Stimulated activated CD4-positive, alpha-beta T cell treated with anti-CD3 and anti-CD28 coated beads, Interleukin-4, amount 100 ng/mL, for 1 hour (primary cell): Measurements from ENCODE around the gene TRPV6.

ENCODE experiments used
- DNase-seq: peaks from one replicate; pipeline ENCODE4 v3.0.0-alpha.2; 2020

The TRPV6 gene

DNA sequence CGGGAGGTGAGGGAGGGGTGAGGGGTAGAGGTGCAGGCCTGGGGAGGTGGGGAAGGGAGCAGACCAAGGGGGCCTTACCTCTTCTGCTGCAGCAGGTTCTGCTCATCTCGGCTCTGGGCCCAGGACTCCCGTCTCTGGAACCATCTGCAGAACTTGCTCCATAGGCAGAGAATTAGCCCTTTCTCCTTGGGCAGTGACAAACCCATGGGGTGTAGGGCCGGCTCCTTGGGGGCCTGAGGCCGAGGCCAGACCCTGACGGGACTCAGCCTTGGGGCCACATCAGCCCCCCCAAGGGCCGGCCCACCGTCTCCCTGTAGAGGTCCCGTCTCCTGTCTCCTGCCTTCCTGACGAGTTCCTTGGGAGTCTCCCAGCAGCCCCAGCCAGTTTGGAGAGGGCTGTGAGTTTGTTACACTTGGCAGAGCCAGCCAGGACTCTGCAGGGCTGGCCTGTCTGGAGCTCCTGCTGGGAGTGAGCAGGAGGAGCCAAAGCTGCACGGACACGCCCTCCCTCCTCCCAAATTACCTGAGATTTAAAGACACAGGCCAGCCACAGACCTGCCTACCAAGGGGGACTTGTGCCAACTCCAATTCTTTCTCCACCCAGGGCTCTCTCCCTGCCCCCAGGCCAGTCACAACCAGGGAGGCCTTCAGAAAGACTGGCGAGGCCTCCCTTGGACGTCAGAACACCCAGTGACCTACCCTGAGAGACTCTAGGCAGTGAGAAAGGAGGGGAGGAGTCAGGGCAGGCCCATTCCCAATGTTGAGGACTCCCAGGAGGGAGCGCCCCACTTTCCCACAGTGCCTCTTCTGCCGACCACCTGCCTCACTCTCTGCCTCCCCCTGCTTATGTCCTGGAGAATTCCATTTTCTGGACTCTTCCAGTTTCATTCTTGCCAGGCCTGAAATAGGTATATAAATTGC, at the start of gene TRPV6:
TRPV6 (minus strand) TSS at position 435 of the 920 bp plus-strand sequence.
- DNase-seq = no peak

DNA sequence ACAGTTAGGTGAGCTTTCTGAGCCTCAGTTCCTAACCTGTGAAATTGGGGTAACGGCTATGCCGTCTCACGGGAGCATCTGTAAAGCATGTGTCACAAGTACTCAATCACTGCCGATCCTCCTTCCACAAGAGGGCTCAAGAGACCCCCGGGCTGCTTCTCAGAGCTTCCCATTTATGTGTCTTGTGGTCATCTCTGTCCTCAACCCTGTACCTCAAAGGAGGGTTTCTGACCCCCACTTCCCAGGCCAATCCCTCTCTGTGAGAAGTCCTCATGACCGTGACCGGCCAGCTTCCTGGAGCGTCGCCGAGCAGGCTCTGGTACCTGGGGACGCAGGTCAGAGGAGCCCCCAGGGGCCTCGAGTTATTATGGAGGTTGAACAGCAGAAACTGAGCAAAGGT, 48.5 kb upstream of the TRPV6 start:
- DNase-seq = no peak

DNA sequence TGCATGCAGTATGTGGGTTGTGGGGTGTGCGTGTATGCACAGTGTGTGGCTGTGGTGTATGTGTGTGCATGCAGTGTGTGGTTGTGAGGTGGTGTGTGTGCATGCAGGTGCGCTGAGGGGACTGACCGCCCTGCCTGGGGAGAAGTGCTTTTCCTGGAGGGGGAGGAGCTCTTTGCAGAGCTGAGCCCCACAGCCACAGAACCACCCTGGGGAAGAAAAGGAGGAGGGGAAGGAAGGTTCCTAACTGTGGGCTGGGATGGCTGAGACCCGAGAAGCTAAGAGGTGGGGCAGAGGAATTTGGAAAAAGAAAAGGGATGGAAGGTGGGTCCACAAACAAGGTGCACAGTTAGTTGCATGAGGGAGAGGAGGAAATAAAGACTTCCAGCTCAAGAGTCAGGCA, 48.1 kb upstream of the TRPV6 start, which contains the start of gene TRPV5:
TRPV5 (minus strand) TSS at position 123 of the 400 bp plus-strand sequence. CDS start 287 bp downstream, outside the sequence.
- no peak for DNase-seq

DNA sequence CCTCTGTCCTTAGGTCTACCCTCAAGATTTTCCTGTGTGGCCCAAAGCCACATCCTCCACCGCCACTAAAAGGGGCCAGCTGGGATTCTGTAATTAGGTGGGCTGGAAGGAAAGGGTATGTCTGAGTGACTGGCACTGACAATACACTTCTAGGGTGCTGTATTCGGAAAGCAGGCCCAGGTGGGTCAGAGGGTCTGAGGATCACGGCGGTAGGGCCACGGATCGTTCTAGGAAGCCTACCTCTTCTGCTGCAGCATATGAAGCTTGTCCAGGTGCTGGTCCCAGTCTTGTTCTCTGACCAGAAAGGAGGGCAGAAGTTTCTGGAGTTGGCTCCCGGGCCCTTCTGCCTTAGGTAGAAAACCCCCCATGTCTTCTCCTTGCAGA, 47.5 kb upstream of the TRPV6 start:
- DNase-seq = no peak

DNA sequence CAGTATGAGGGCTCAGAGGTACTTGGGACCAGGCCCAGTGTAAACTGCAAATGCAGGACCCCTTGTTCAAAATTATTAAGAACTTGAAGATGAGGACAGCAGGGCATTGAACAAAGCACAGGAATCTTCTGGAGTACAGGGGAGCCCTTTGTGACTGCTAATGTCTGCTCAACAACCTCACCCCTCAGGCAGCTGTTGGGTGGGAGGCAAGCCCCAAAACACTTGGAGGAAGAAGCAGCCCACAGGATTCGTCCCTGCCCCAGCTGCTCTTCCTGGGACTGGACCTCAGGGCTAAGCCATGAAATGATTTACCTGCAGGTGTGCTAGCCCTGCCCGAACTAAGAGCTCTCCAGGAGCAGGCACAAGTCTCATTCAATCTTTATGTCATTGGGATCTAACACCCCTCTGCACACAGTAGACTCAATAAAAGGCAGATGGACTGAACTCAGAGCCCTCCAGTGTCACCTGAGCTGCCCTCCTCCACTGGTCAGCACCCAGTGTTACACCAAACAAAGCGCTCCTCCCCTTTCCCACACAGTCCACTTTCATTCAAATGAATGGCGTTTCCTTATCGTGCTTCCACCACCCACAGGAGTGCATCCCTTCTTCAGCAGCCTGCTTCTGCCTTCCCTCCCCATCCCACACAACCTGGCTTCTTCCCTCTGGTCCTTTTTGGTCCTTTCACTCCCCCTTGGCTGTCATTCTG, 47.0 kb upstream of the TRPV6 start:
- DNase-seq = no peak

DNA sequence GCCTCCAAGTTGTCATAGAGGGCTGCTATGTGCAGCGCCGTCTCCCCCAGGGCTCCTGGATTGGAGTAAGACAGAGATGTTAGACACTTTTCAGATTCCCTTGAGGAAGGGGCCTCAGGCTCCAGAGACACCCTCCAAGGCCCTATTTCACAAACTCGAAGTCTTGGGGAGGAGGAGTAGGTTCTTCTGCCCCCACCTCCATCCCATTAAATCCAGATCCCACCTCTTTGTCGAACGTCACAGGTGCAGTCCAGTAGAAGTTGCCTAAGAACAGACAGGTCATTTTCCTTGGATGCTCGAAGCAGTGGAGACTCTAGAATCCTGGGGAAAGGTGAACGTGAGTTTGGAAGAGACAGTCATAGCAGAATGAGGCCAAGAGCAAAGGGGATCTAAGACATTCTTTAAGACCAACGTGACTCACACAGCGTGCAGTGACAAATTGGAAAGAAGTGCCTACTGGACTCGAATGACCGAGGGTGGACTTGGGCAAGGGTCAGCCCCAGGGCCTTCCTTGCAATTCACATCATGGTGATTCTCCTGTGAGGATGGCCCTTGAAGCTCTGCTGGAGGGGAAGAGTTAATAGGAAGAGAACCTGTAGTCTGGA, 44.7 kb upstream of the TRPV6 start:
- DNase-seq = no peak

DNA sequence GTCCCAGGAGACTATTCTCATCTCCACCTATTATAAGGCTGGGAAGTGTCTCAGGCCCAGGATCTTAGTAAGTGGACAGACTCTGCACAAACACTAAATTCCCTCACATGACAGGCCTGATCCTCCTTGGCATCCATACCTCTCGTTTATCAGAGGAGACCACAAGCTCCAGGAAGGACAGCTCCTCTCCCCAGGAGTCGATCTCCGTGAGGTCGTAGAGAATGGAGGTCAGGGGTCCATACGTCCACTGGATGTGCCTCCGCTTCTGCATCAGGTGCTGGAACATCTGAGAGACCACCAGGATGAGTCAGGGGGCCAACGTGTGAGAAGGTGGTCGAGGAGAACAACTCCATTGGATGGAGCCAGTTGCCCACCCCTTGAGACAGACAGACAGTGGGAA, 42.4 kb upstream of the TRPV6 start:
- no peak for DNase-seq

DNA sequence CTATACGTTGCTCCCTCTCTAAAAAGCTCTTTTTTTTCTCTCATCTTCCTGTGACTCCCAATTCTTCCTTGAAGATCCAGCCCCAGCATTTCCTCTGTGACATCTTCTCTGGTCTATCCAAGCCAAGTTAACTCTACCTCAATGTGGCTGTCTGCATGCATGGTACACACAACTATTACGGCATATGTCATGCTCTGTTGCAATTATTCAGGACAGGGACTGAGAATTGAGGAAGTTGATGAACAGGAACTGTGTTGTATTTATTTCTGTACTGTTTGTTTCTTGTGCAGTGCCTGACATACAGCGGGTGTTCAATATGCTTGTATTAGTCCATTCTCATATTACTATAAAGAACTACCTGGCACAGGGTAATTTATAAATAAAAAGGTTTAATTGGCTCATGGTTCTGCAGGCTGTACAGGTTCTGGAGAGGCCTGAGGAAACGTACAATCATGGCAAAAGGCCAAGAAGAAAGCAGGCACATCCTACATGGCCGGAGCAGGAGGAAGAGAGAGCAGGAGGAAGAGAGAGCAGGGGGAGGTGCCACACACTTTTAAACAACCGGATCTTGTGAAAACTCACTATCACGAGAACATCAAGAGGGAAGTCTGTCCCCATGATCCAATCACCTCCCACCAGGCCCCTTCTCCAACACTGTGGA, 41.7 kb upstream of the TRPV6 start:
- no peak for DNase-seq

DNA sequence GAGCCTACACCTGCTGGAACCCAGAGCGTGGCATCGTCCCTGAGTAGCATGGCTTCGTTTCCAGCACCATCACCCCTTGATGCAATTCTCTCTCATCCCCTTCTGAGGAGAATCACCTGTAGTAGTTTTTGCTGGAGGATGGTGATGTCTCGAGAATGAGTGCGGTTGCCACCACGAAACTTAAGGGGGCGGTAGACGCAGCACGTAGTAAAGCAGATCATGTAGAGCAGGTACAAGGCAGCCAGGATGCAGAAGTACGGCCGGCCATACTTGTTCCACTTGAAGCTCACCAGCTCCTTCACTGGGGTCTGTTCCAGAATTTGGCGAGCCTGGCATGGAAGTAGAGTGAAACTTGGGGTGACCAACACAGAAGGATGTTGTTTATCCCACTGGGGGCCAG, 39.9 kb upstream of the TRPV6 start:
- DNase-seq = no peak

DNA sequence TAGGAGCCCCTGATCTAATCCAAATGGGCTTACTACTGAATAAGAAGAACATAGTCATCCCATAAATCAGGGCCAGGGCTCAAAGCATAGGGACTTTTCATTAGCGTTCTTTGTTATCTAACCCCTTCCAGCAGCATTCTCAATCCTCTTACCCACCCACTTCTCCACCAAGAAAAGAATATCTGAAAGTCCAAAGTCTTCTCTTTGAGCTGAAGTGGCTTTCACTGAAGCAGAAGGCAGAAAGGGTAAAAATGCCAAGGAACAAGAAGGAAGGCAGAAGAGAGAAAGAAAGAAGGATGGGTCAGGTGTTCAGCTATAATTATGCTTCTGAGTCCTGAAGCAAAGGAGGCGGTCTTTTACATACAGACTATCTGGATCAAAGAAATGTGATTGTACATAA, 37.8 kb upstream of the TRPV6 start:
- no peak for DNase-seq

DNA sequence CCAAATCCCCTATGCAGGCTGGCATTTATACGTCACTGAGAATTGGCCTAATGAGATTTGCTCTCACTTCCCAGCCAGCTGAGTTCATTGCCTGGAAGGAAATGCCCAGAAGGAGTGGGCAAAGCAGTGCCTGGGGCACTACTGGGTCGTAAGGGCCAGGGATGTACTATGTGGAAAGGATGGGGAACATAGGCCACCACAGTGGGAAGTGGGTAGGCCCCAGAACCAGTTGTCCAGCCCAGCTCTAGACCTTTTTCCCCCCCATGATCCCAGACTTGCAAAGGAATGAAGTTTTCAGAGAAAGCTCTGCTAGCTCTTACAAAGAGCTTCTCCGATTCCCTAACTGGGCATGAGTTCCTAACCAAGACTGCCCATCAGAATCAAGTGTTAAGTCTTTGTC, 34.1 kb upstream of the TRPV6 start:
- DNase-seq = no peak

DNA sequence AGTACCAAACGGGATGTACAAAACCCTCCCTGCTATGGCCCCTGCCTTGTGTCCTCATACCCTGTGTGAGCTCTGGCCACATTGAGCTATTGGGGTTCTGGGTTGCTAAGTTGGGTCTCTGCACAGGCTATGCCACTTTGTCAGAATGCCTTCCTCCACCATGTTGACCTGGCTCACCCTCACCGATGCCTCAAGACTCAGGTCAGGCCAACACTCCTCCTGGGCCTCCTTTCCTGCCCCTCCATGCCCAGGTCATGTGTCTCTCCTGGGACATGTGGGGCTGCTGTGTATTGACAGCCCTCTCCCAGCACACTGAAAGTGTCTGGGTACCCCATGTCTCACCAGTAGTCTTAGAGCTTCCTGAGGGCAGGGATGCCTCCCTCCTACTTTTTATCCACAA, 33.4 kb upstream of the TRPV6 start:
- no peak for DNase-seq

DNA sequence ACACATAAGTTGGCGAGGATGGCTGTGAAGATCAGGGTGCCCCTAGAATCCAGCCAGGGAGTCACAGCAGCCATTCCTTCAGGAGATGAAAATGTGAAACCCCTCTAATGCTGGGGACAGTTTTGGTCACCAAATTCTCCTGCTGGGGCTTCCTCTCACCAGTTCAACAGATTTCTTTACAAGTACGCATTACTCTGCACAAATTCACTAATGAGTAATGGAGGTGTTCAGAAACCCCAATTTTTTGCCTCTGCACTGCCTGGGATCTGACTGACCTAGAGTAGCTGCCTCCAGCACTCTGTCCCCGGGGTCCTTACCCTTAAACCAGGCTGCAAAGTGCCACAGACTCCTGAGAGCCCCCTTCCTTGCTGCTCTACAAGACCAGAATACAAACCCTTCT, 31.9 kb upstream of the TRPV6 start:
- no peak for DNase-seq

DNA sequence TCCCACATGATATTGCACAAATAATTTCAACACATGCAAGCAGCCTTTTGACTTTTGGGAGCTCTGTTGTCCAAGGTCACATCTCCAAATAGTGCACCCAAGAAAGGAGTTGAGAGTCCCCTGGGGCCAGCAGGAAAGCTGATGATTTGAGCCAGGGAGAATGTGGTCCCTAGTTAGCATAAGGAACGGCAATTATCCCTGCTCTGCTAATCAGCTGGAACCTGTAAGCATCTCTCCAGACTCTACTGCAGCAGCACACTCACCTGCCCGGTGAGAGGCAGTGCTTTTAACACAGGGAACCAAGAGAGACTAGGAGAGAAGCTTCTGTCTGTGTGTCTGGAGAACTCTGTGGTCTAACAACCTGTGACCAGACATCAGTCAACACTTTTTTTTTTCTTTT, 31.0 kb upstream of the TRPV6 start:
- DNase-seq = no peak

DNA sequence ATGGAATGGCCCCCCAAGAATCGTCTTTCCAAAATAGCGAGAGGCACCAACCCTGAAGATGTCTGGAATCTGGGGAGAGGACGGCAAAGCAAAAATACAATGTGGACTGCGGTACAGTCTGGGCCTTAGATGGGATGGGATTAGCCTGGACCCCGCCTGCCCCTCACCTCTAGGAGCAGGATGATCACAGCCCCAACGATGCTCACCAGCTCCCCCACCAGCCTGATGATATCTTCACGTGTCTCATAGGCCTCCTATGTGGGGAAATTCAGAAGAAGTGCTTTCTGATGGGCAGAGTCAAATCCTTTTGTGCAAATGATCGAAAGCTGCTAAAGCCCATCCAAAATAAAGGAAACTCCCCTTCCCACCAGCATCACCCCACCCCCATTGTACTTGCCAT, 29.8 kb upstream of the TRPV6 start:
- DNase-seq = no peak

DNA sequence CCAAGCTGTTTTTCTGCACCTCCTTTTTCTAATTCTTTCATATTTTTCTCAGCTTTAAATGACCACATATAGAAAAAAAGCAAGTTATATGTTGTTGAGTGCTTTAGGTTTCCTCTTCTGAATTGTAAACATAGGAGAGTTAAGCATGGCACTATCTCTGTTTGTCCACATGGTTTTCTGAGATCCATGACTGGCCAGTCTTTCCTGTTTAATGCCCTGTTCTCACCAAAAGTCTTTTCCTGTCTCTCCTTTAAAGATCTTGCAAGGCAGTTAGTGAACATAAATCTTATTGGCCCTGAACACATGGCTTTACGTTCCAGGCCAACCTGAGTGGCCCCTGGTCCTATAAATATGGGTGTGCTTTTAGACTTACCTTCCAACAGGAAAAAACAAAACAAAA, 28.6 kb upstream of the TRPV6 start:
- no peak for DNase-seq

DNA sequence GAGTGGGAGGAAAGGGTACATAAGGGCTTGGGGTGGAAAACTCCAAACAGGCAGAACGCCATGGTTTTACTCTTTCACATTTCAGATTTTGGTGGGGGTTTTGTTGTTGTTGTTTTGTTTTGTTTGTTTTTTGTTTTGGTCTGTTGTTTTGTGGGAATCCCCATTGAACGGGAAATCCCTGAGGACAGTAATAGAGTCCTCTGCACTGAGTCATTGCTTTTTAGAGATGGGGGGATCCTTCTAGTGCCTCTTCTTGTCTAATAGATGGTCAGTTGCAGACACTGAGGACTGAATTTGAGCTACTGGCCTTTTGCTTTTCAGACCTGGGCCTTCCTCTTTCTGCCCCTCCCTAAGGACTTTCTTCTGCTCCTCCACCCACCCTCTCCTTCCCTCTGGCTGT, 28.0 kb upstream of the TRPV6 start:
- DNase-seq = no peak

DNA sequence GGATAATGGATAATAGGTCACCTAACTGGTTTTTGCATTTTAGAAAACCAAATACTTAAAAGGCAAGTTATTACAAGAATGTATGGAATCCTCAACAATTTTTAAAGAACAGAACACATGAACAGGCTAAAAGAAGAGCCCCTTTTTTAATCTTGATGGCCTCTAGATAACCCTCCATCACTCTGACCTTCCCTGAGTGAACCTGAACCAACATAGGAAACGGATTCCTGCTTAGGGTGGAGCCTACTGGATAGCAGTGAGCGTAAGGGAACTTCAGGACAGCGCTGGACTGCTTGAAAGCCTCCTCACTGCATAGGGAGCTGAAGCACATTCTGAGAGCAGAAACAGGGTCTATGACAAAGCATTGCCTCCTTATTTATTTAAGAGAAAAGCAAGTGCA, 27.5 kb upstream of the TRPV6 start:
- no peak for DNase-seq

DNA sequence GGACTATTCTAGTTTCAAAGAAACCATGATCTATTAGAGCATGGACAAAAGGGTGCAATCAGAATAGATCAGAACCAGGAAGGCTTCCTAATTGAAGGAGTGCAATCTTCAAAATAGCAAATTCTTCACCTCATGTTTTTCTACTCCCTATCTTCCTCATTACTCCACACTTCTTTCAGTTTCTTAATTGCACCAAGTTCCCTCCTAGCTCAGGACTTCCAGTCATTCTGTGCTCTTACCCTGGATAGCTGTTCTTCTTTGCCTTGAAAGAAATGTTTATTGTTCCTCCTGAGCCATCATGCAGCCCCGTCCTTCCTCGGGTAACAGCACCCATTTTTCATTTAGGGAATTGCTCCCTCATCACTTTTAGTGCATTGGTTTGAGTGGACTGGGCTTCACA, 24.9 kb upstream of the TRPV6 start:
- DNase-seq = no peak

DNA sequence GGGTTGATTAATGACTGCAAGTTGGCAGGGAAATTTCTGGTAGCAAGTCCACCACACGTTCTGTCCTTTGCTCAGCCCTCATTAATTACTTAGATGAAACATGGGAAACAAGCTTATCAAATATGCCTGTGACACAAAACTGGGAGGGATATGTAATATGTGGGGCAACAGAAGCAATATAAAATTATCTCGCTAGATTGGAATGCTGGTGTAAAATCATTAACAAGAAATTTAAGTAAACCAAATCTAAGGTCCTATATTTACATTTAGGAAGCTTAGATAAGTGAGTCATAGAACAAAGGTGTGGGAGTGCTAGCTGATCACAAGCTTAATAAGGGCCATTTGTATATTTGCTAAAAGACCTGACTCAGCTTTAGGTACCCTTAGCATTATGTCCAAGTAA, 24.5 kb upstream of the TRPV6 start:
- no peak for DNase-seq

DNA sequence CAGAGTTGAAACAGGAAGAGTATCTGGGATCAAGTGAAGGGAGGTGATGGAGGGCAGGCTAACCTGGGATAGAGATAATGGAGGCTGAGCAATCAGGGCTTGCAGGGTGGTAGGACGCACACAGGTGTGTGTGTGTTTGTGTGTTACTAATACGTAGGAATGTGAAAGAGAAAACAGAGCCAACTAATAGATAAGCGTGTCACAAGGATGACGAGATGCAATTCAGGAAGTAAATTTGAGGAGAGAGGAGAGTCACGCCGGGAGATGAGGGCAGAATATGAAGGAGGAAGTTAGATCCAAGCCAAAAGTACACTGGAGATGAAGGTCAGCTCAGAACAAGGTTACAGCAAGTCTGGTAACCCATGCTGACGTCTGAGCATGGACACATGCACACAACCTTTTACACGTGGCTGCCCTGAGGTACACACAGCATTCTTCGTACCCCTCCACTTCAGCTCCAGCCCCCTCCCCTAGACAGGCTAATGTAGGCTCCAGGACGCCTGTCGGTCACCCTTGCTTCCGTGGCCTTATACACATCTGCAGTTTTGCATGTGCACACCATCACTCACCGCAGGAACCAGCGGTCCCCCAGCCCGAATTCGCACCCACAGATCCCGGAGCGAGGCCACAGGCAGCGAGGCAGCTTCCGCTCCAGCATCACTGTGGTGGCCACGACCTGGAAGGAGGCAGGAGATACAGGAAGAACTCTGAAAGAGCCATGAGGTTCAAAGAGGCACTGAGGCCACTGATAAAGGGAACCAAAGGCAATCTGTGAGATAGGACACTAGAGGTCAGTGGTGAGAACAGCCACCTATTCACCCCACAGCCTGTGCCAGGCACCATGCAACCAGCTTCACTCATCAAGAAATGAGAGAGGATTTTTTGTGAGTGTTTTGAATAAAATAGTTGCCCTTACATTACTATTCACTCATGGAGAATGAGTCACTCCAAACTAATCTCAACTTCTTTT, 23.7 kb upstream of the TRPV6 start:
- DNase-seq = no peak

DNA sequence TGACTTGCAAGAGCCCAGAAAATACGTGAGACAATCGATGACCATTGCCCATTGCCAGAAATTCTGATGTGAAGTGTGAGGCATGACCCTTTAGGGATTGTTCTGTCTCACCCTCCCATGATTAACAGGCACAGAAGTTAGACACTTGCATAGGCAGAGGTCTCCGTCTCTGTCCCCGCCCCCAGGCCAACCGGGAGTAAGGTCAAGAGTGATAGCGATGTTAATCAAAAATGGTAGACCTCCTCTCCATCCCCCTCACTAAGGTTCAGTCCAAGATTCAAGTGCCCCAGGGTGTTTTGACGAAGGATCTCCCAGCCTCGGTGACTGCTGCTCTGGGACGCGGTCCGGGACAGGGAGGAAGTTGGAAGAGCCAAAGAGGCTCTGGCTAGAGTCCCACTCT, 22.7 kb upstream of the TRPV6 start:
- no peak for DNase-seq
